ENCODE data around the gene GPR87. TPM values are rescaled to one million over a fixed set of nuclear protein-coding genes. Genes with fewer than 3 reads are reported as not detected.
A peak's percentile ranks its signal among the peaks of the same experiment; 100 is the strongest.

Gene GPR87
- total RNA-seq, 3 donors from 2014 or later (not counting 1 experiment from before 2014, with no cell fraction given), result not detected

DNA sequence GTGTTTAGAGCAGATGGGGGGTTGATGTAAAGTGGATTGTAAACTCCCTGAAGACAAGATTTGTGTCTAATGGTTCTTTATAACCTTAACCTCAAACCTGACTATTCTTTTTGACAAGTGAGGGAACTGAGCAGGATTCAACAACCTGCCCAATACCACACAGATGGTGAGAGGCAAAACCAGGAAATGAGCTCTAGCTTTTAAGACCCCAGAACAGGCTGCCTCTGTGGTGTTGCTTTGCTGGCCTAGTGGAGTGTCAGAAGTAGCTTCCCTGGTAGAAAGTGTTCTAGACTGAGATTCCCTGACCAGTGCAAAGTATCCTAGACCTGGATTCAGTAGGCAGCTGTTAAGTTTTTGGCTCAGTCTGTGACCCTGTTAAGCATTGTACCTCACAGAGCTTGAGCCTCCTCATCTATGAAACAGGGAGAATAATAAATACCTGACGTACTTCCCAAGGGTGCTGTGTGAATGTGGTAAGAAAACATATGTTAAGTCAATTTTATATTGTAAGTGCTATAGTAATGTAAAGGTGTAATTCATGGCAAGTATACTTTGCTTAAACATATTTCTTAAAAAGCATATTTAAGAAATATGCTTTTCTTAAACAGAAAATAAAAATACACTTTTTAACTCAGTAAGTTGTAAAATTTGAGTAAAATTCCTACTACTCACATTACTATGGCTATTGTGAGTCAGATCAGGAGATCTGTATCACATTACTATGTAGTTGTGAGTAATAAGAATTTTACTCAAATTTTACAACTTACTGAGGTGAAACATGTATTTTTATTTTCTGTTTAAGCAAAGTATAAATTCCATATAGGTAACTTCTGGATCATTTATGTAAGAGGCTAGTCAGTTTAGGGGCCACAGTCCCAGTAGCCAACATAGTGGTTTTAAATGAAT, 8.8 kb downstream of the GPR87 start:
- peaks cover 20% of the 10 kb centered on the region for H3K4me1 ChIP-seq (ENCODE audit: control insufficient read depth, insufficient read depth, low read length)
- H3K27ac Mint-ChIP-seq, result peak overlapping the region in 1 of 2 donors; percentile 30
- H3K4me3 ChIP-seq (ENCODE audit: low read length), result no peak overlapping the region
- no peaks in the 10 kb centered on the region for H3K36me3 Mint-ChIP-seq
- WGBS (ENCODE audit: insufficient coverage), result 100% methylated on average over 1 of the region's 1 CpG
- no peaks in the 10 kb centered on the region for H3K9me3 Mint-ChIP-seq
- no peaks in the 10 kb centered on the region for H3K36me3 ChIP-seq (ENCODE audit: control insufficient read depth, insufficient read depth, low read length)
- intact Hi-C loops (cut with micrococcal nuclease), result no loop called here
- DNase-seq (no peak), ATAC-seq (no peak)
- TF ChIP-seq, protein P1, sequence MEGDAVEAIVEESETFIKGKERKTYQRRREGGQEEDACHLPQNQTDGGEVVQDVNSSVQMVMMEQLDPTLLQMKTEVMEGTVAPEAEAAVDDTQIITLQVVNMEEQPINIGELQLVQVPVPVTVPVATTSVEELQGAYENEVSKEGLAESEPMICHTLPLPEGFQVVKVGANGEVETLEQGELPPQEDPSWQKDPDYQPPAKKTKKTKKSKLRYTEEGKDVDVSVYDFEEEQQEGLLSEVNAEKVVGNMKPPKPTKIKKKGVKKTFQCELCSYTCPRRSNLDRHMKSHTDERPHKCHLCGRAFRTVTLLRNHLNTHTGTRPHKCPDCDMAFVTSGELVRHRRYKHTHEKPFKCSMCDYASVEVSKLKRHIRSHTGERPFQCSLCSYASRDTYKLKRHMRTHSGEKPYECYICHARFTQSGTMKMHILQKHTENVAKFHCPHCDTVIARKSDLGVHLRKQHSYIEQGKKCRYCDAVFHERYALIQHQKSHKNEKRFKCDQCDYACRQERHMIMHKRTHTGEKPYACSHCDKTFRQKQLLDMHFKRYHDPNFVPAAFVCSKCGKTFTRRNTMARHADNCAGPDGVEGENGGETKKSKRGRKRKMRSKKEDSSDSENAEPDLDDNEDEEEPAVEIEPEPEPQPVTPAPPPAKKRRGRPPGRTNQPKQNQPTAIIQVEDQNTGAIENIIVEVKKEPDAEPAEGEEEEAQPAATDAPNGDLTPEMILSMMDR (IDR thresholded peaks at IDR 0.05), result no peak
- peaks cover 31 to 37% of the 10 kb centered on the region in 2 donors for H3K4me1 Mint-ChIP-seq
- no peaks in the 10 kb centered on the region for H3K27me3 ChIP-seq (ENCODE audit: control insufficient read depth, insufficient read depth, low read length)
- H3K27me3 Mint-ChIP-seq (ENCODE audit: low read depth in 2 of 2), result no peaks in the 10 kb centered on the region
- no peak overlapping the region for H3K4me3 Mint-ChIP-seq
- H3K9me3 ChIP-seq (ENCODE audit: control insufficient read depth, insufficient read depth, low read length), result no peaks in the 10 kb centered on the region
- no peak overlapping the region for H3K27ac ChIP-seq (ENCODE audit: low read length)

DNA sequence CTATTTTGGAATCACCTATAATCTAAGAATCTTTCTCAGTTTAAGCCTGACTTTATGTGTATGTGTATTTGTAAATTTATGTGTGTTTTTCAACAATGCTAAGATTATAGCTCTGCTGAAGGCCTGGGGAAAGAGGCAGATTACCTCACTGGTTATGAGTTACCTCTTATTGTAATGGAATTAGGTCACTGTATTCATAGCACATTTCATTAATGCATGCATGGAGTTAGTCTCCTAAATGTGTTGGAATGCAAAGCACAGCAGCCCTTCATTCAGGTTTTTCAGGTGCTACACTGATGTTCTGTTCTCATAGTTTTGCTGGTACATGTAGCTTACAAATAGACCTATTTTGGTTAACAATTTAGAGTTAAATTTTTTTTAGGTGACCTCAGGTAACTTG, 9.5 kb downstream of the GPR87 start:
- Histone ChIP-seq H3K36me3 (ENCODE audit: control insufficient read depth, insufficient read depth, low read length) (no peaks in the 10 kb centered on the region), H3K4me1 (ENCODE audit: control insufficient read depth, insufficient read depth, low read length) (peaks cover 20% of the 10 kb centered on the region), H3K27me3 (ENCODE audit: control insufficient read depth, insufficient read depth, low read length) (no peaks in the 10 kb centered on the region), H3K27ac (ENCODE audit: low read length) (no peak overlapping the region), H3K4me3 (ENCODE audit: low read length) (no peak overlapping the region), H3K9me3 (ENCODE audit: control insufficient read depth, insufficient read depth, low read length) (no peaks in the 10 kb centered on the region)
- Mint-ChIP-seq H3K4me3 (no peak overlapping the region), H3K4me1 (peaks cover 31 to 37% of the 10 kb centered on the region in 2 donors), H3K36me3 (no peaks in the 10 kb centered on the region), H3K27me3 (ENCODE audit: low read depth in 2 of 2) (no peaks in the 10 kb centered on the region), H3K27ac (peak overlapping the region in 1 of 2 donors; percentile 30), H3K9me3 (no peaks in the 10 kb centered on the region)
- DNase-seq (no peak), ATAC-seq (no peak)
- intact Hi-C loops (cut with micrococcal nuclease), result no loop called here
- TF ChIP-seq, protein P1 (IDR thresholded peaks at IDR 0.05), result no peak

DNA sequence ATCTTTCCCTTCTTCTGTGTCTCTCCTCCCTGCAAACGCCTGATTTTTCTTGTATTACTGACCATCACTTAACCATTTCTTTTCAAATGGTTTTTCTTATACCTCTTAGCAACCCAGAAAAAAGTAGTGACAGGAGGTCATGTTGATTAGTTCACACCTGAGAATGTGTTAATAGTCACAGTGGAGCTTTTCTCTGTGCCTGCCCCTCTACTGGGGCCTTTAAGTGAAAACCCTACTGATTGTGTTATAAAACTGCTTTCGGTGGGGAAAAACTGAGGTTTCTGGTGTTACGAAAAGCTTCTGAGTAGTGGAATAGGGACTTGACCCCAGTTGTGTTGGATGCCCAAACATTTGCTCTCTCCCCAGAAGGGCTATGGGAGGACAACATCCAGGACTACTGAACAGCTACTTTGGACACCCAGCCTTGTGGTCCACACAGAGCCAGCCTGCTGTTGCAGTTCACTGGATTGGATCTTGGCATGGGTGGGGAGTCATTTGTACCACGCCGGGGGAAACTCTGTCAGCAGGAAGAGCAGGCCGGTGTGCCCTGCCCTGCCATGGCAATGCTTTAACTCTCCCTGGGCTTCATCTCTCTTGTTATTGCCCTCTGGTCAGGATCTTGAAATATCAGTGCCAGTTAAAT, 10.3 kb downstream of the GPR87 start:
- Histone ChIP-seq H3K27me3 (ENCODE audit: control insufficient read depth, insufficient read depth, low read length) (no peaks in the 10 kb centered on the region), H3K4me3 (ENCODE audit: low read length) (no peak overlapping the region), H3K36me3 (ENCODE audit: control insufficient read depth, insufficient read depth, low read length) (no peaks in the 10 kb centered on the region), H3K4me1 (ENCODE audit: control insufficient read depth, insufficient read depth, low read length) (peaks cover 20% of the 10 kb centered on the region), H3K27ac (ENCODE audit: low read length) (no peak overlapping the region), H3K9me3 (ENCODE audit: control insufficient read depth, insufficient read depth, low read length) (no peaks in the 10 kb centered on the region)
- Mint-ChIP-seq H3K36me3 (no peaks in the 10 kb centered on the region), H3K27me3 (ENCODE audit: low read depth in 2 of 2) (no peaks in the 10 kb centered on the region), H3K4me1 (peaks cover 31 to 37% of the 10 kb centered on the region in 2 donors), H3K27ac (peak overlapping the region; percentile 20 to 30), H3K4me3 (peak overlapping the region; percentile 65), H3K9me3 (no peaks in the 10 kb centered on the region)
- WGBS (ENCODE audit: insufficient coverage), result 61% methylated on average over 6 of the region's 6 CpGs
- intact Hi-C loops (cut with micrococcal nuclease), result no loop called here
- TF ChIP-seq, protein P1 (IDR thresholded peaks at IDR 0.05), result no peak
- ATAC-seq (peak; percentile 52 to 79 (median 61)), DNase-seq (no peak)
